Cardiac muscle cell (in vitro differentiated cells and primary cell): ENCODE data around the gene CXCL1. TPM values are rescaled to one million over a fixed set of nuclear protein-coding genes. Genes with fewer than 3 reads are reported as not detected.

Experiments used
- DNase-seq, 2 donors: peaks; one replicate each; pipeline versions ENCODE4 v3.0.0 to v3.0.0-alpha.2; 2010 to 2017; ENCODE audit warnings: low read depth in 1 of 2, low spot score in 1 of 2
- H3K27ac ChIP-seq: fragments of 200-600 bp; sonication (generic); 2 replicates; pipeline ENCODE4 v1.5.1; 2016
- H3K27me3 ChIP-seq: fragments of 200-600 bp; sonication (generic); 2 replicates; pipeline ENCODE4 v1.6.0; 2016; ENCODE audit warnings: control low read depth
- H3K36me3 ChIP-seq: fragments of 200-600 bp; sonication (generic); 2 replicates; pipeline ENCODE4 v1.5.1; 2016; ENCODE audit warnings: control low read depth
- H3K4me1 ChIP-seq: fragments of 200-600 bp; sonication (generic); 2 replicates; pipeline ENCODE4 v1.8.1; 2017; ENCODE audit warnings: low read depth, mild to moderate bottlenecking, mixed run types
- H3K4me3 ChIP-seq: fragments of 200-600 bp; sonication (generic); 2 replicates; pipeline ENCODE4 v1.5.1; 2016; ENCODE audit warnings: mild to moderate bottlenecking
- H3K9me3 ChIP-seq: fragments of 200-600 bp; sonication (generic); 2 replicates; pipeline ENCODE4 v1.5.1; 2017; ENCODE audit warnings: low read depth, mild to moderate bottlenecking, control low read depth
- CTCF ChIP-seq: IDR thresholded peaks from 2 replicates; pipeline ENCODE4 v1.5.1; 2012; ENCODE audit warnings: low read depth, mild to moderate bottlenecking, low read length
- polyA plus RNA-seq: library from polyadenylated mRNA; unstranded; fragments of >200 nt; fragmentation: Nextera tagmentation; extraction: Ambion mirVana; gene quantifications from 2 replicates; pipeline ENCODE4 v1.2.1, GENCODE V29; 2016
- total RNA-seq: library from RNA; depleted of rRNA; stranded (reverse); fragments of >200 nt; gene quantifications from 2 replicates; pipeline ENCODE4 v1.2.3, GENCODE V29; 2016

The CXCL1 gene
- total and polyA plus RNA-seq, 2 experiments from 2014 or later, result not detected

- DNase-seq, result peak in 1 of 2 donors; percentile 74
- H3K36me3 ChIP-seq, result no peaks in the 10 kb centered on the region
- no peak for TF ChIP-seq CTCF
- no peaks in the 10 kb centered on the region for H3K27me3 ChIP-seq
- H3K27ac ChIP-seq, result no peak overlapping the region
- no peaks in the 10 kb centered on the region for H3K4me1 ChIP-seq
- no peaks in the 10 kb centered on the region for H3K9me3 ChIP-seq
- no peak overlapping the region for H3K4me3 ChIP-seq
Observed at GRCh38 chr4:73828956-73829355, 40.2 kb upstream of the CXCL1 start.

GRCh38 chr4:73831569-73831968 lies 37.6 kb upstream of the CXCL1 start:
- TF ChIP-seq CTCF, result no peak
- Histone ChIP-seq H3K9me3 (no peaks in the 10 kb centered on the region), H3K4me3 (no peak overlapping the region), H3K4me1 (no peaks in the 10 kb centered on the region), H3K36me3 (no peaks in the 10 kb centered on the region), H3K27me3 (peaks cover 6% of the 10 kb centered on the region), H3K27ac (no peak overlapping the region)
- peak in 1 of 2 donors; percentile 68 for DNase-seq

GRCh38 chr4:73832651-73833237 lies 36.4 kb upstream of the CXCL1 start:
- no peaks in the 10 kb centered on the region for H3K36me3 ChIP-seq
- no peak overlapping the region for H3K4me3 ChIP-seq
- H3K9me3 ChIP-seq, result no peaks in the 10 kb centered on the region
- peaks cover 17% of the 10 kb centered on the region for H3K27me3 ChIP-seq
- no peak for TF ChIP-seq CTCF
- H3K4me1 ChIP-seq, result no peaks in the 10 kb centered on the region
- no peak overlapping the region for H3K27ac ChIP-seq
- DNase-seq, result peak in 1 of 2 donors; percentile 79

- Histone ChIP-seq H3K4me3 (no peak within 1 kb of the TSS), H3K27me3 (peaks cover 36% of the 10 kb centered on the region), H3K27ac (no peak within 1 kb of the TSS), H3K4me1 (no peaks in the 10 kb centered on the region), H3K9me3 (no peaks in the 10 kb centered on the region), H3K36me3 (no peaks in the 10 kb centered on the region)
- no peak for TF ChIP-seq CTCF
- peak; percentile 32 to 73 for DNase-seq
Observed at GRCh38 chr4:73836373-73837279, 32.6 kb upstream of the CXCL1 start, which contains the start of gene CXCL6. Gene CXCL6 (plus strand): TSS chr4:73836678. CDS start chr4:73836751, 73 bp downstream.

- H3K27me3 ChIP-seq, result peaks cover 36% of the 10 kb centered on the region
- H3K27ac ChIP-seq, result no peak overlapping the region
- no peak overlapping the region for H3K4me3 ChIP-seq
- no peak for TF ChIP-seq CTCF
- H3K4me1 ChIP-seq, result no peaks in the 10 kb centered on the region
- DNase-seq, result peak in 1 of 2 donors; percentile 38
- H3K36me3 ChIP-seq, result no peaks in the 10 kb centered on the region
- no peaks in the 10 kb centered on the region for H3K9me3 ChIP-seq
Observed at GRCh38 chr4:73839071-73839470, 30.1 kb upstream of the CXCL1 start.
